SK-N-SH treated with all-trans-retinoic acid at 6 μM for 48 hours (cell line): ENCODE data around the gene TBC1D3B.

ENCODE experiments used
- ARNTL ChIP-seq: fragments of 450-650 bp; formaldehyde crosslinking; IDR thresholded peaks from 2 replicates; pipeline ENCODE4 v1.5.0; 2020; ENCODE audit warnings: low read depth, mild to moderate bottlenecking, moderate library complexity, borderline replicate concordance
- CREB5 ChIP-seq: fragments of 250-450 bp; sonication (Bioruptor Pico); IDR thresholded peaks from 2 replicates; pipeline ENCODE4 v1.5.1; 2020; ENCODE audit warnings: low read depth, mild to moderate bottlenecking, moderate library complexity
- ISL1 ChIP-seq: fragments of 250-450 bp; sonication (Bioruptor Pico); IDR thresholded peaks from 2 replicates; pipeline ENCODE4 v2.1.2; 2022; ENCODE audit warnings: mild to moderate bottlenecking, moderate library complexity
- PPARA ChIP-seq: fragments of 250-450 bp; sonication (Bioruptor Pico); IDR thresholded peaks from 2 replicates; pipeline ENCODE4 v1.5.0; 2020; ENCODE audit warnings: mild to moderate bottlenecking, borderline replicate concordance
- RARB ChIP-seq: fragments of 250-450 bp; sonication (Bioruptor Pico); IDR thresholded peaks from 2 replicates; pipeline ENCODE4 v1.8.0; 2021; ENCODE audit warnings: mild to moderate bottlenecking, moderate library complexity
- SNAI2 ChIP-seq: fragments of 250-450 bp; sonication (Bioruptor Pico); IDR thresholded peaks from 2 replicates; pipeline ENCODE4 v1.5.0; 2020; ENCODE audit warnings: mild to moderate bottlenecking, moderate library complexity
- TOX ChIP-seq: fragments of 250-450 bp; sonication (Bioruptor Pico); IDR thresholded peaks from 2 replicates; pipeline ENCODE4 v1.8.0; 2021; ENCODE audit warnings: mild to moderate bottlenecking, moderate library complexity, borderline replicate concordance
- ZFP3 ChIP-seq: fragments of 250-450 bp; sonication (Bioruptor Pico); IDR thresholded peaks from 2 replicates; pipeline ENCODE4 v1.5.0; 2020; ENCODE audit warnings: mild to moderate bottlenecking, moderate library complexity
- TF ChIP-seq, protein P1 (sequence below): fragments of 250-450 bp; sonication (Bioruptor Pico); IDR thresholded peaks from 2 replicates; pipeline ENCODE4 v1.8.0; 2020; ENCODE audit warnings: mild to moderate bottlenecking, moderate library complexity, borderline replicate concordance

GRCh38 chr17:36130346-36130745, 46.1 kb downstream of the TBC1D3B start:
- no peak for TF ChIP-seq ISL1
- no peak for TF ChIP-seq PPARA (CRISPR knock-in tag)
- no peak for TF ChIP-seq ZFP3 (CRISPR knock-in tag)
- no peak for TF ChIP-seq RARB
- TF ChIP-seq CREB5 (CRISPR knock-in tag), result no peak
- TF ChIP-seq, protein P1, sequence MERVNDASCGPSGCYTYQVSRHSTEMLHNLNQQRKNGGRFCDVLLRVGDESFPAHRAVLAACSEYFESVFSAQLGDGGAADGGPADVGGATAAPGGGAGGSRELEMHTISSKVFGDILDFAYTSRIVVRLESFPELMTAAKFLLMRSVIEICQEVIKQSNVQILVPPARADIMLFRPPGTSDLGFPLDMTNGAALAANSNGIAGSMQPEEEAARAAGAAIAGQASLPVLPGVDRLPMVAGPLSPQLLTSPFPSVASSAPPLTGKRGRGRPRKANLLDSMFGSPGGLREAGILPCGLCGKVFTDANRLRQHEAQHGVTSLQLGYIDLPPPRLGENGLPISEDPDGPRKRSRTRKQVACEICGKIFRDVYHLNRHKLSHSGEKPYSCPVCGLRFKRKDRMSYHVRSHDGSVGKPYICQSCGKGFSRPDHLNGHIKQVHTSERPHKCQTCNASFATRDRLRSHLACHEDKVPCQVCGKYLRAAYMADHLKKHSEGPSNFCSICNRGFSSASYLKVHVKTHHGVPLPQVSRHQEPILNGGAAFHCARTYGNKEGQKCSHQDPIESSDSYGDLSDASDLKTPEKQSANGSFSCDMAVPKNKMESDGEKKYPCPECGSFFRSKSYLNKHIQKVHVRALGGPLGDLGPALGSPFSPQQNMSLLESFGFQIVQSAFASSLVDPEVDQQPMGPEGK (CRISPR knock-in tag), result no peak
- TF ChIP-seq SNAI2 (CRISPR knock-in tag), result no peak
- no peak for TF ChIP-seq ARNTL (CRISPR knock-in tag)
- TF ChIP-seq TOX (CRISPR knock-in tag), result no peak
